Measurements from ENCODE around the gene SELENOF.
"Not testable (repeated sequence)": the region's sequence is repeated elsewhere in the genome, so short reads cannot be mapped to it uniquely, and the experiment has no call there.

The SELENOF gene

DNA sequence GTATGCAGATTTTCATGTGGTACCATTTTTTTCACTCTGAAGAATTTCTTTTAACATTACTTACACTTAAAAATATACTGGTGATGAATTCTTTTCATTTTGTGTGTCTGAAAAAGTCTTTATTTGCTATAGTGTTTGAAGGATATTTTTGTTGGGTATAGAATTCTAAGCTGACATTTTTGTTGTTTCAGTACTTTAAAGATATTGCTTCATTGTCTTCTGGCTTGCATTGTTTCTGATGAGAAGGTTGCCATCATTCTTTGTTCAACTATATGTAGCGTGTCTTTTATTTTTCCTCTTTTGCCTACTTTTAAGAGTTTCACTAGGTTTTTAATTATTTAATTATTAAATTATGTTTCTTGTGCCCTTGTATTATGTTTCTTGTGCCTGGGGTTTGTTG, 8.5 kb upstream of the SELENOF start:
- in situ Hi-C loops (cut with MboI; ENCODE audit: low sequenced_read_pairs): no loop called here

GRCh38 chr1:86916752-86917151, 2.8 kb upstream of the SELENOF start:
- in situ Hi-C loops (cut with MboI; ENCODE audit: low sequenced_read_pairs): no loop called here

DNA sequence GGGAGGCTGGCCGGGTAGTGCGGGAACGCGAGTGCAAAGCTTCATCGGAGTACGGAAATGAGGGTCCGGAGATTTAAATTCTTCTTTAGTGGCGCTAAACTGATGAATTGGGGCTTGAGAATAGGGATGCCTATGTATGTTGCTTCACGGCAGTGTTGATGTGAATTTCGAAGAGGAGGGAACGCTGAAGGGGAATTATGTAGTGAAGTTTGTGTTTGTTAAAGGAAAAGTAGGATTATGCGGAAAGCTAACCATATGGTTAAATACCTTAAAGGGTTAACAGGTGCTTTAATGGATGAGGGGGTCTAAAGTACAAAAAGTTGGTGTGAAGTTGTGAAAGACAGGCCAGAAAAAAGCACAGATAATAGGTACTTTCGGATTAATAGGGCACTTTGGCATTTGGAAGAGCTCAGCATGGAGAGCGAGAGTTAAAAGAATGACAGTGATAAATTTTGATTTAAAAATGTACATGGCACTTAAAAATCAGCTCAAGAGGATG, 1.9 kb upstream of the SELENOF start:
- in situ Hi-C loops (cut with MboI; ENCODE audit: low sequenced_read_pairs): no loop called here

GRCh38 chr1:86914998-86915736, 1.2 kb upstream of the SELENOF start:
- in situ Hi-C loops (cut with MboI; ENCODE audit: low sequenced_read_pairs): no loop called here

DNA sequence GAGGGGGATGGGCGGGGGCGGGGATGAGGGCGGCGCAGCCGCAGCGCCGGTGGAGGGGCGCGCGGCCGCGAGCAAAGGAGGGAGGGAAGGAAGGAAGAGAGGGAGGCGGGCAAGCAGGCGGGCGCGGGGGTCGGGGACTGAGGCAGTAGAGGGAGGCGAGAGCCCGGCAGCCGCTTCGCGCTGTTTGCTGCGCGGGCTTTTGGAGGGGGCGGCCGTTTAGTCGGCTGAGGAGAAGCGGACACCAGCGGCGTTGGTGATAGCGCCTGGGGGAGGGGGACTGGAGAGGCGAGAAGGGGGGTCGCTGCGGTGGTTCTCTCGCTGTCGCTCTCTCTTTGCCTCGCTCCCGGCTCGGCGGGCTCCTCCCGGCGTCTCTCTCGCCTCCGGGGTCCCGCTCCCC, 673 bp upstream of the SELENOF start, which contains the start of gene HS2ST1:
TSS of gene HS2ST1 (plus strand) at position 35 of the 397 bp plus-strand sequence.
- in situ Hi-C loops (cut with MboI; ENCODE audit: low sequenced_read_pairs): no loop called here

GRCh38 chr1:86913399-86913895, 479 bp downstream of the SELENOF start:
- in situ Hi-C loops (cut with MboI; ENCODE audit: low sequenced_read_pairs): no loop called here

DNA sequence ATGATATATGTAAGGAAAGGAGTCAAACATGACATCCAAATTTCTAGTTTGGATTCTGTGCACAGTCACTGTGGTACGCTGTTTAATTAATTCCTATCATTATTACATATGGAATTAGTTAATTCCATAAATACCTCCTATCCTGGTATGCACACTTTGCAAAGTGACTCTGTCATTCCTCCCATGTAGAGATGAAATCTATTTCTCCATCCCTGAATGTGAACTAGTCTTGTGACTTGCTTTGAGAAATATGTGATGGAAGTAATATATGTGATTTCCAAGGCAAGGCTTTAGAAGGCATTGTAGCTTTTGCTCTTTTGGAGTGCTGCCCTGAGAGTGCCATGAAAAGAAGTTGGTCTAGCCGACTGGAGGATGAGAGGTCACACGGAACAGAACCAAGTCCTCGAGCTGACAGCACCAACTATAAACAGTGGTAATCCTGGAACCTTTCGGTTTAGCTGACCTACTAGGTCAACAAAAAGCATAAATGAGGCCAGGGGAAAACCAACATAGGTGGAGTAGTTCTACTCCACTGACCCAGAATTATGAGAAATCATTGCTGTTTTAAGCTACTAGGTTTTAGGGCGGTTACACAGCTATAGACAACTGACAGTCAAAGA, 1.5 kb downstream of the SELENOF start:
- in situ Hi-C loops (cut with MboI; ENCODE audit: low sequenced_read_pairs): no loop called here

DNA sequence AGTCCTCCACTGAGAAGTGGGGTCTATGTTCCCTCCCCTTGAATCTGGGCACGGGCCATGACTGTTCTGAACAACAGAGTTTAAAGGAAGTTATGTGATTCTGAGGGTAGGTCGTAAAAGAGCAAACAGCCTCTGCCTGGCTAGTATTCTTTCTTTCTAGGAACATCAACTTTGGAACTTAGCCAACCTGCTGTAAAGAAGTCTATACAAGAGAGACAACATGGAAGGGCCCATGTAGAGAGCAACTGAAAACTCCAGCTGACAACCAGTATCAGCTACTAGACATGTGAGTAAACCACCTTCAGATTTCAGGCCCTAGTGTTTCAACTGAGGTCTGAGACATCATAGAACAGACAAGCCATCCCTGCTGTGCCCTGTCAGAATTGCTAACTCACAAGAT, 7.5 kb downstream of the SELENOF start:
- in situ Hi-C loops (cut with MboI; ENCODE audit: low sequenced_read_pairs): no loop called here

DNA sequence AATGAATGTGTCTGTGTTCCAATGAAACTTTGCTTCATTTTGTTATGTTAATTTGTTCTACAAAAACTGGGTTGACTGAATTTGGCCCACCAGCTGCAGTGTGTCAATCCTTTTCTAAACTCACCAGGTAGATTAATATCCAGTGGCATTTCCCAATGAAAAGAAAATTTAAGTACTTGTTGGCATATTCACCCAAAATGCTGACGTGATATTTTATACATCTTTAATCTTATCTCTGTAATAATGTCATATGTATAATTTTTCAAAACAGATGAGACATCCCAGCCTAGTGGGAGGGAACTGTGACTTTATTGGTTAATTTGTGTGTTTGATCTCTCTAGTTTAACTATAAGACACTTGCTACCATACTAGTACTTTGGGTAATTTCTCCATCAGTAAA, 8.1 kb downstream of the SELENOF start:
- in situ Hi-C loops (cut with MboI; ENCODE audit: low sequenced_read_pairs): no loop called here

GRCh38 chr1:86899401-86899800, 14.5 kb downstream of the SELENOF start:
- in situ Hi-C loops (cut with MboI; ENCODE audit: low sequenced_read_pairs): not testable (repeated sequence)

DNA sequence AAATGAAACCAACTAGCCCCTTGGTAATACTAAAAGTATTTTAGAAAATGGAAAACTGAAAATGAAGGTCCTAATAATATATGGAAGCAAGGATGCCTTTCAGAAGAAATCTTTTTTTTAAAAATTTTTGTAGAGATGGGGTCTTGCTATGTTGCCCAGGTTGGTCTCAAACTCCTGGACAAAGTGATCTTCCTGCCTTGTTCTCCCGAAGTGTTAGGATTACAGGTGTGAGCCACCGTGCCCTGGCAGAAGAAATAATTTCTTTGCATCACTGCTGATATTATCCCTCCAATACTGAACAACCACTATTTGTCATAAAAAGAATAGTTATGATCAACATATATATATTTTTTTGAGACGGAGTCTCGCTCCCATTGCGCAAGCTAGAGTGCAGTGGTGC, 25.6 kb downstream of the SELENOF start:
- in situ Hi-C loops (cut with MboI; ENCODE audit: low sequenced_read_pairs): no loop called here

- in situ Hi-C loops (cut with MboI; ENCODE audit: low sequenced_read_pairs): no loop called here
These were observed 26.3 kb downstream of the SELENOF start for GRCh38 chr1:86887479-86888162.

GRCh38 chr1:86875722-86876121, 38.2 kb downstream of the SELENOF start:
- in situ Hi-C loops (cut with MboI; ENCODE audit: low sequenced_read_pairs): no loop called here

- in situ Hi-C loops (cut with MboI; ENCODE audit: low sequenced_read_pairs): no loop called here
These were observed 41.8 kb downstream of the SELENOF start for GRCh38 chr1:86872086-86872485.

DNA sequence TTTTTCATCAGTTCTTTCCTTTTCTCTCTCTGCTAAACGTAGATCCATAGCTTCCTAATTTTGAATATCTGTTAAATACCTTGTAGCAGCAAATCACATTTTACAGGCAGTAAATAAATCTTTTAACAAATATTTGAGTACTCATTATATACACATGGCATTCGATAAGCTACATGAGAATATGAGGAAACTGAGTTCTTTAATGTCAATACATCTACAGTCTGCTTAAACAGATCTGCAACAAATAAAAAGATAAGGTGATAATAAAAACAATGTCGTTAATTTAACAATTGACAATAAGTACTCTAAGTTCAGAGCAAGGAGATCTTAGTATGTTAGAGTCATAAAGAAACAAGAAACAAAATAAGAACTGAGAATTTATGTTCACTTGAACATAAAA, 42.9 kb downstream of the SELENOF start:
- in situ Hi-C loops (cut with MboI; ENCODE audit: low sequenced_read_pairs): no loop called here

GRCh38 chr1:86868477-86868876, 45.4 kb downstream of the SELENOF start:
- in situ Hi-C loops (cut with MboI; ENCODE audit: low sequenced_read_pairs): no loop called here

- in situ Hi-C loops (cut with MboI; ENCODE audit: low sequenced_read_pairs): not testable (repeated sequence)
These were observed 46.6 kb downstream of the SELENOF start for GRCh38 chr1:86867278-86867677.

- in situ Hi-C loops (cut with MboI; ENCODE audit: low sequenced_read_pairs): no loop called here
These were observed 47.3 kb downstream of the SELENOF start for GRCh38 chr1:86866665-86867064.

- in situ Hi-C loops (cut with MboI; ENCODE audit: low sequenced_read_pairs): no loop called here
These were observed 47.8 kb downstream of the SELENOF start for GRCh38 chr1:86865973-86866637.

DNA sequence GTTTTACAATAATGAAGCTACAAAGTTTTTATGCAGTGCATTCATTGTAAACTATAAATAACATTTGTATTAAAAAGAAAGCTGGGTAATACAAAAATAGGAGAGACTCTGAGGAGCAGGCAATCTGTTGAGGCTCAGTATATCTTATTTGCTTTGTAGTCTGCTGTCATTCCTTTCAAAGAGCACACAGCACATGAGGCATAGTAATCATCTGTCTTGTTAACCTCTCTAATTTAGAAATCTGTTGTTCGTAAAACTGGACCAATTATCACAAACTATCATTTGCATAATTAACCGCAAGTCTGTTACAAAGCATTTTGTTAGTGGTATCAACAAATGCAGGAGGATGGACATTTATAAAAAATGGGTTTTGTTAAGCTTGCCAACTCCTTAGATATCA, 51.0 kb downstream of the SELENOF start:
- in situ Hi-C loops (cut with MboI; ENCODE audit: low sequenced_read_pairs): no loop called here

- in situ Hi-C loops (cut with MboI; ENCODE audit: low sequenced_read_pairs): no loop called here
These were observed 52.5 kb downstream of the SELENOF start for GRCh38 chr1:86861424-86861823.
